GM19468 (cell line): ENCODE measurements around the gene TTI1.
"Not testable (repeated sequence)": the region's sequence is repeated elsewhere in the genome, so short reads cannot be mapped to it uniquely, and the experiment has no call there.

Experiments used
- ATAC-seq: cut with Tn5 transposase; IDR thresholded peaks from one replicate; pipeline ENCODE4 v1.9.1; 2021; ENCODE audit warnings: mild to moderate bottlenecking, moderate library complexity, moderate number of reproducible peaks; ENCODE audit not compliant: unreplicated experiment; ENCODE audit errors: extremely low read depth

The TTI1 gene

GRCh38 chr20:38017959-38018358 is 15.3 kb downstream of the TTI1 start:
- no peak for ATAC-seq

GRCh38 chr20:38013887-38014286 is 19.4 kb downstream of the TTI1 start:
- ATAC-seq, result no peak

GRCh38 chr20:38012332-38012731 is 20.9 kb downstream of the TTI1 start:
- no peak for ATAC-seq

GRCh38 chr20:38011696-38012095 is 21.6 kb downstream of the TTI1 start:
- ATAC-seq, result no peak

DNA sequence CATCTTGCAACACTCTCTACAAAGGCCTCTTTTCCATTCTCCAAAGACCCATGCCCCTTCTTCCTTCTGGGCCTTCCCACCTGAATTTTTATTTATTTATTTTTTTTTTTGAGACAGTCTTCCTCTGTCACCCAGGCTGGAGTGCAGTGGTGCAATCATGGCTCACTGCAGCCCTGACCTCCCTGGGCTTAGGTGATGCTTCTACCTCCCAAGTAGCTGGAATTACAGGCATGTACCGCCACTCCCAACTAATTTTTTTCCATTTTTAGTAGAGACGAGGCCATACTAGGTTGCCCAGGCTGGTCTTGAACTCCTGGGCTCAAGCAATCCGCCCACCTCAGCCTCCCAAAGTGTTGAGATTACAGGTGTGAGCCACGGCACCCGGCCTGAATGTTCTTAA is 23.8 kb downstream of the TTI1 start:
- ATAC-seq, result not testable (repeated sequence)

GRCh38 chr20:38008233-38008944 is 24.9 kb downstream of the TTI1 start:
- no peak for ATAC-seq

DNA sequence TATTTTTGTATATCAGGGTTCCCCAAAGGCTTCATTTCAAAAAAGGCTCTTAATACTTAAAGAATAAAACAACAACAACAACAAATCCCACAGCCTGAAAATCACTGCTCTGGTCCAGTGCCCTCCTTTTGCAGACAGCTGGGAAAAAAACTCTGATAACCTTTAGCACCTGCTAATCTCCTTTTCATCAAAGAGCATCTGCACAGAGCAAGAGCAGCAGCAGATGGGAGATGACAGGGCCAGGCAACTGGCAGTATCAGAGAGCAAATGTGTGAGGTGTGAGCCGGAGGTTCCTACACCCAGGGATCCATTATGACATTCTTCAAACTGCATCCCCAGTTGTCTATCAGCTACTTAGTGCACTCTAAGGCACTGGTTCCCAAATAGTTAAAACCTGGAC is 25.7 kb downstream of the TTI1 start:
- ATAC-seq, result no peak

- no peak for ATAC-seq
These were observed 27.4 kb downstream of the TTI1 start for GRCh38 chr20:38005903-38006302.

DNA sequence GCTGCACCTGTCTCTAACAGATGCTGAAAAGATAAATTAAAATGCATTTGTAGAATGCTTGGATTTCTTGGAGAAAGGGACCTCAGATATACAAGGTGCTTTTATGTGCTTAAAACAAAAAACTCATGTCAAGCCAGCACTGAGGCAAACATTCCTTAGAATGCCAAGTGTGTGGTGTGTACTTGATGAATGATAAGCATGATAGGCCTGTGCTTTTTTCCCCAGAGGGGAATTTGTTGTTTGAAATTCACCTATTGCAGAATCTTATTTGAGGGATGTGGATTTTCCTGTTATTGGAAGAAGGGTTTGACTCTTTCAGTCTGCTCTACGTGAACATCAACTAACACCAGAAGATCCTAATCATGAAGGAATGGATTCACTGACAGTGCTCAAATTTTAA is 28.8 kb downstream of the TTI1 start:
- ATAC-seq, result no peak

DNA sequence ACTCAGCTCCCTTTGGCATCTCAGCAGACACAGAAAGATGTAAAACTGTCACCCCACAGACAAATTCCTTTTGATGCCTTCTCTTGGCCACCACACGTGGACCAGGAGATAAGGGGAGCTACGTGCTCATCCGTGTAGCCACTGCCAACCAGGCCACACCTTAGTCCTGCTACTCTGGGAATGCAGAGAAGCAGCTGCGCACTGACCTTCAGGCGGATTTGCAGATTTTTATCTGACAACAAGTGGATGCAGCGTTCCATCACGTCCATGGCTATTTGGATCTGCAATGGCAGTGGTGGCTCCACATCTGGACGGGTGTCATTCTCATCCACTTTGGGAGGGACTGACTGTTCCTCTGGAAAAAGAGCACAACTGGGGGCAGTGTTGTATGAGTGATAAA is 30.8 kb downstream of the TTI1 start:
- no peak for ATAC-seq

DNA sequence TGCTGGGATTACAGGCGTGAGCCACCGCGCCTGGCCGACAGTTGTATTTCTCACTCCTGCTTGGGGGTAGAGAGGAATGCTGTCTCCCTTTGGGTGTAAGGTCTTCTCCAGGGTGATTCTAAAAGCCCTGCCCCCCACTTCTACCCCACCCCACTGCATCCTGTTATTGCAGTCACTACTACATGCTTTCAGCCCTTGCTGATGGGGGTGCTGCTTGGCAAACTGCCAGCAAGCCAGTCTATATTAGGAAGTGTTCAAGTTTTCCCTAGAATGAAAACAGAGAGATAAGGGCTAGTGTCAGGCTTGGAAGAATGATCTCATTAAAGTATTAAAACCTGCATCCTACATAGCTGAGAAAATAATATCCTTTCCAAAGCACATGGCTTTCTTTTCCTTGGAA is 31.3 kb downstream of the TTI1 start:
- no peak for ATAC-seq

- no peak for ATAC-seq
These were observed 31.9 kb downstream of the TTI1 start for GRCh38 chr20:38001173-38001875.

DNA sequence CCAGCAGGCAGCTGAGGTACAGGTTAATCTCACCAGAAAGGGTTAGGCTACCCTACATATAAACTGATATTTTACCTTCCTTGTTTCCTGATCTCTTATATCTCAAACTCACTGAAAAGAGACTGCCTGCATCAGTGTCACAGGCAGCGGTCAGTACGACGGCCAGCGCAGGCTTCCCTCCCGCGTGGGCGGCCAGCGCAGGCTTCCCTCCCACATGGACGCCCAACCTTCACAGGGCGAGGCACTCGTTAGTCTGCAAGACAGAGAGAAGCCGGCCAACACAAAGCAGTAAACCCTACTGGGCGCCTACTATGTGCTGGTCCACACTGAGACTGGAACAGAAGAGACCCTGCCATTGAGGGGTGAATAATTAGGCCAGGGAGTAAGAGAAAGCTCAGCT is 33.0 kb downstream of the TTI1 start:
- ATAC-seq, result no peak

- ATAC-seq, result no peak
These were observed 33.6 kb downstream of the TTI1 start for GRCh38 chr20:37999526-38000263.

GRCh38 chr20:37997516-37997915 is 35.7 kb downstream of the TTI1 start:
- no peak for ATAC-seq

DNA sequence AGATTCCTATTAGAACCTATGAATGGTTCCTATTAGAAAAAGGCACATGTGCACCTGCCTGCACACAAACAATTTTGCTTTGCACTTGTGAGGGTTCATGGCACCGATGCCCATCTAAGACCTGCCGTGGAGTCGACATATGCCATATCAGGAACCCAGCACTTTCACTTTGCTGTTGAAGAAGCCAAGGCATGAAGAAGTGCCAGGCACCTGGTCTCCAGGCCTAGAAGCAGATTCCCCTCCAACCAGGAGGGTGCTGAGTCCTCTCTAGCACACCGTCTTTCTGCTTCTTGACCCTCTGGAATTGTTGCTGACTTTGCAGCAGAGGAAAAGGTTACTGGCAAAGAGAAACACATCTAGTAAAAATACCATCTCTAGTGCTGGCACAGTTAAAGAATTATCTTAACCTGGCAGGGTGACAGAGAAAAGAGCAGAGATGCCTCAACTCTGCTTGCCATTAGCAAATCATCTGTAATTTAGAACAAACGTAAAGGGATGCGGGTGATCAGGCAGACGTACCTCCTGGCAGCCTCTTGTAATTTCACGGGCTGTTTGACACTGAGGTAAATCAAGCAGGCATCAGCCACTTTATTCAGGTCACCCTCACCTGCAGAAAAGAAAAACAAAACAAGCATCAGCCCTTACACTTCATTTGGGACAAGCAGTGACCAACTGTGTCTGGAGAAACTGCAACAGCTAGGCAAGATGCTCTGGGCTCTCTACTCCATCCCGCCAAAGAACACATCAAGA is 37.2 kb downstream of the TTI1 start:
- ATAC-seq, result no peak

DNA sequence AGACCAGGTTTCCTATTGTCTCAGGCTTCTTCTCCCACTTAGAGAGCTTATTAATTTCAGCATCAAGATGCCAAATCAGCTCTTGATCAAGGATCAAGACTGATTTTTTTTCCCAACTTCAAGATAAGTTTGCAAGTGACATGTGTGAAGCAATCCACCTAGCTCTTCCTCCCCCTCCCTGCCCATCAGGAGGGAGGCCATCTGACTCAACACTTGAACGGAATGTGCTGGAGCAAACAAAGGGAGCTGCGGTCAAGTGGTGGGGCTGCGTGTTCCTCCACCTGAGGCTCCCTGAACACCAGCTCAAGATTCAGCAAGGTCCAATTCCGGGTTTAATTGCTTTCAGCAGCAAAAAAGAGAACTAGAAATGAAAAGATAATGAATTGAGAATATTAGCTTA is 38.7 kb downstream of the TTI1 start:
- ATAC-seq, result no peak

DNA sequence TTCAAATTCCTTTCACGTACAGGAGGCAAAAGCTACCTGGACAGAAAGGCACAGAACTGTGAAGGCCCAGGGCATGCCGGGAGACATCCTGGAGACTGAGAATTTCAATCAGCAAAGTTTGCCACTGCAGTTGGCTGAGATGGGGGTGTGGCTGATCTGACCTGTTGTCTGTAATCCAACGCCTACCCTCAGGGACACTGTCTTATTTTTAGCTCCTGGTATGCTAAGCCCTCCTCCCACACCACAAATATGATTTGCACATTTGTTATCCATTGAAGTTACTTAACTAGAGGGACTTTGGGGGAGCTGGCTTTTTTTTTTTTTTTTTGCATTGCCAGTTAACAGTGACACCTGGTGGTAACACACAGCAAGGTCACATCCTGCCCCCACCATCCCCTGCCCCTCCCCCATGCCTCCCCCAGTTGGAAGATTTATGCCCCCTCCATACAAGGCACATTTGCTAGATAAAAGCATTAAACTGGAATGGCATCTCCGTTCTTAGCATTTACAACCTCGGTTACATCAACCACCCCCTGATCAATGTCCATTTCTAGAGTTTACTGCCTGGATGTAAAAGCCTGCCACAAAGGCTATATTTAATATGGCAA is 40.4 kb downstream of the TTI1 start:
- ATAC-seq, result no peak

DNA sequence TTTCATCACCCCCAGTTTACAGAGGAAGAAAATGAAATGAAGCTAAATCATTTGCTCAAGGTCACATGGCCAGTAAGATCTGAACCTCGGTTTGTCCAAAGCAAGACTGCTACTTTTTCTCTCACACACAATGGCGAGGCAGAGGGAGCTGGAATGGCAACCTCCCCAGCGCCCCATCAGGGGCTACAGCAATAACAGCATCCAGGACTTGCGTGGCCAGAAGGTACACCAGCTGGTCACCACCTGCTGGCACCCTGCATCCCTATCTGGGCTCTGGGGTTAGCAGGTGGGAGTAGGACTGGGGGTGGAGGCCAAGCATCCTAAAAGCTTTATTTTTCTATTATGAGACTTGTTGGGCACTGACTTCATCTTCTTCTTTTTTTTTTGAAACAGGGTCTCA is 41.3 kb downstream of the TTI1 start:
- no peak for ATAC-seq

- ATAC-seq, result no peak
These were observed 41.9 kb downstream of the TTI1 start for GRCh38 chr20:37991157-37991866.
